Measurements from ENCODE around the gene PKNOX2.

The PKNOX2 gene

GRCh38 chr11:125343718-125344131 lies 179.2 kb downstream of the PKNOX2 start:
- DNase-seq: no peak

DNA sequence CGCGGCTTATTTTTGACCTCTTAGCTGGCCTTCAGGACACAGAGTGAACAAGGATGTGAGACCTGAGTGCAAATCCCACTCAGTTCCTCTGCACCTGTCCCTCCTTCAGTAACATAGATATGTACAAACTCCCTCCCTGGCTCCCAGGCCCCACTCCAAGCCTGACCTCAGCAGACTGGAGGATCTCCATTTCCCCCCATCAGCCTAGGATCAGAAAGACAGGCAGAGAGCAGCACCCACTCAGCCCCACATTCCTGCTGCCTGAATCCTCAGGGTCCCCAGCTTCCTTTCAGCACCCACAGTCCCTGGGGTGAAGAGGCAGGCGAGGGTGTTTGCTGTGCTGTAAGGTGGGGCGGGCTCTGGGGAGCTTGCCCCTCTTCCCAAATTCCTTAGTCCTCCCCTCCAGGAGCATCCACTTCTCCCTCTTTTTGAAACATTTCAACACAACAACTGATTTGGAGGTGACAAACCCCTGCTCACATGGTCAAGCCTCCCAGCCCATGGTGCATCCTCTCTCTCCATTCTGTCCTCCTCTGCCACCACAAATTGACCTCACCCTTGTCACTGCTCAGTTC lies 180.4 kb downstream of the PKNOX2 start:
- DNase-seq: no peak

DNA sequence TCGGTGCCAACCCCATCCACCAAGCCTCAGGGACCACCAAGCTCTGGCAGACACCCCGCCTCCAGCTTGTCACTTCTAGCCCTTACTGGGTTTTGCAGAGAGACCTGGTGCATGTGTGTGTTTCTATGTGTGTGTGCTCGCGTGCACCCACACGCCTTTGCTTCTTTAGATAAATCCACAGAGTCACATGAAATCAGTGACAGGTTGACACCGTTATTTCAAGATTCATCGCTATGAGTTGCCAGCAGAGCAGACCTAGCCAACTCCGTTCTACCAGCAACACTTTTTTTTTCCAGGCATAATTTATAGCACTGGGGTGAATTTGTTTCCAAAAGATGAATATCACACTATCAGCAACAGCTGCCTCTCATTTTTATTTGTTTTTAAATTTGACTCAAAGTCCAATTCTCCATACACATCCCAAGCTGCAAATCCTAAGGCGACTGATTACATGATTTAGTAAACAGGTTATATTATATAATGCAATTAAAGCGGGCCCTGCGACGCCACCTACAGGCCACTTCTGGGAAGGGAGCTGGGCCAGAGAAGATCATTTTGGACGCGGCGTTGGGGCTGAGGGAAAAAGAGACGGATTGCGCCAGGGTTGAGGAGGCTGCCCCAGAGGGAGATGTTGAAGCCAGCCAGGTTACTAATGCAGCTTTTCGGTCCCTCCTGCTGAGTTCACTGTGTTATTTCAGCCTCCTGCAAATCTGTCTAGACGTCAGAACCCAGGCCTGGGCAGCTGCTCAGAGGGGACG lies 181.0 kb downstream of the PKNOX2 start:
- no peak for DNase-seq

DNA sequence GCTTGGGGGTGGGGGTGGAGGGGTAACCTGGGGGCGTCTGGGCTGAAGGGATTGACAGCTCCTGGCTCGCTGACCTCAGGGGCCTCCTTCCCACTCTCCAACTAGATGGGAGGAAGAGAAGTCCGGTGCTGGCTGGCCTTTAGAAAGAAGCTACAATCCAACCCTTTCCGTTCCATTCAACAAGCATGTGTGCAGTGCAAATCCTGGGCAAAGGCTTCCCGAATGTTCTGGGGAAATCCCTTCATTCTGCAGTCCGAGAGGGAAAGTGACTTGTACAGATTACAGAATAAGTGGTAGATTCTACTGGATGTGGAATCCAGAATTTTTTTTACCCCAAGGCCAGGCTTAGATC lies 181.6 kb downstream of the PKNOX2 start:
- no peak for DNase-seq

- no peak for DNase-seq
Measured at GRCh38 chr11:125346565-125347260, 182.2 kb downstream of the PKNOX2 start.

- DNase-seq: no peak
Measured at GRCh38 chr11:125347261-125347585, 182.7 kb downstream of the PKNOX2 start.

DNA sequence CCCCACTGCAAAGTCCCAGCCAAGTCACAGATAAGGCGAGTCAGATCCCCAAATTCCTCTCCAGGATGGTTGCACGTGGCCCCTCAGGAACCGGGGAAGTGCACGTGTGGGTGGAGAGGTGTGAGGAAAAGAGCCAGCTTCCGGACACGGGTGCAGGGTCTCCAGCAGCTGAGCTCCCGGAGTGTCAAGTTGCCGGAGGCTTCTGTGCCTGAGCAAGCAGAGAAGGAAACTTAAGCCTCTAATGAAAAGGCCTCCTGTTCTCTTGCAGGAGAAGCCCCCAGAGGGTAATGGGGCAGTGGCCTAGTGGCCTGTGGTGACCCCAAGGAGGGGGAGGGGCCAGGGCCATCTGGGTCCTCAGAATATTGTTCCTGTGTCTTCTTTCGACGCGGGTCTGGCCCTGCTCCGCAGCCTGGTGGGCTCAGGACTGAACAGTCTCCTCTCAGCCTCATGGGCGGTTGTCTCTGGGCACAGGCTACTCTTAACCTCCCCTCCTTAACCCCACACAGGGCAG lies 183.6 kb downstream of the PKNOX2 start:
- DNase-seq: no peak

DNA sequence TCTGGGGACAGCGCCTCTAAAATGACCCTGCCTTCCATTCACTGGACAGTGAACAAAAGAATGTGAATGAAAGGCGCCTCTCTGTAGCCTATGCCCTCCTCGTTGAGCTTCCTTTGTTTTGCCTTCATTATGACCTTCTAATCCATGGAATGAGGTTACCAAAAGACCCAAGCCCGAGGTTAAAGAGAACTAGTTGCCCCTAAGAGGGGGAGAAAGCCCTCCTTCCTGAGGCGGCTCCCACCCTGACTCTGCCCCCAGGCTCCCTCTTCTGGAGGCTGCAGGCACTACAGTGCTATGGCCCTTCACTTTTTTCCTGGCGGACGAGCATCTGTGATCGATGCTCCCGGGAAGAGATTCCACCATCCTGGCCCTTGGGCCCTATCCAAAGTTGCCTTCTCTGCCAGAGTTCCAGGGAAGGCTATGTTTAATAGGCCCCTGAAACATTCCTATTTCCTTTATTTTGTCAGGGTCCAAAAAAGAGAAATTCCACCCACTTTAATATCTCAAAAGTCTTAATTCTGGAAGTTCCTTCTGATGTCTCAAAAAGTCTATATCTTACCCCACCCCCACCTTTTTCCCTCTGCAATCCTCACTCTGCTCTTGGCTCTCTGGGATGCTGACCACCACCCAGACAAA lies 184.2 kb downstream of the PKNOX2 start:
- DNase-seq: peak; percentile 8

GRCh38 chr11:125350206-125351032 lies 185.9 kb downstream of the PKNOX2 start:
- DNase-seq: no peak

DNA sequence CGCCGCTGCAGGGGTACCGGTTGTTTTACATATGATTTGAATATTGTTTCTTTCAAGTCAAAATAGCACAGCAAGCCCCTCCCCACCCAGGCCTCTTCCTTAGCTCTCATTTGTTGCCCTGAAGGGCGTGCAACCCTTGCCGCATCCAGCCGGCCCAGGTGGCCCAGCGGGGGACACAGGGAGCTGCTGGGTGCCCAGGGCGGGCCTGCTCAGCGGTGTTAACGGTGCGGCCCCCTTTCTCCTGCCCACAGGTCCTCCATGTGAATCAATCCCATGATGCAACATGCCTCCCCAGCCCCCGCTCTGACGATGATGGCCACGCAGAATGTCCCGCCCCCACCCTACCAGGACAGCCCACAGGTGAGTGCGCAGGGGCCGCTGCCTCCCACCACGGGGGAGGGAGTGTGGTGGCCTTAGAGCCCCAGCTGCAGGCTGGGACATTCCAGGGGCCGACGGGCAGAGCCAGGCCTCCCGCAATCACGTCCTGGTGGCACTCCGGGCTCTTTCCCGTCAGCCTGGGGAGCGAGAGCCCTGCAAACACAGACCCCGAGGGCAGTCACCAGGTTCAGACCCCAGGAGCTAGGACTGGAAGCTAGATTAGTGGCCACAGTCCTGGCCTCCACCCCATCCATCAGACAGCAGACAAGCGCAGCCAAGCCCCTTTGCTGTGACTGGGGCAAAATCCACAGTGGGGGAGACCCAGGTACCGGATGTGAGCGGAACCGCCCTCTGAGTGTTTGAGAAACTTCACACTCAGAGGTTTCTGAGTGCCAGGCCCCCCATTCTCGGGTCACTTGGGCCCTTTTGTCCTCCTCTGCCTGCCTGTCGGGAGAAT lies 186.7 kb downstream of the PKNOX2 start:
- no peak for DNase-seq

- DNase-seq: no peak
Measured at GRCh38 chr11:125351868-125352250, 187.3 kb downstream of the PKNOX2 start.

GRCh38 chr11:125356797-125357196 lies 192.2 kb downstream of the PKNOX2 start:
- DNase-seq: no peak

DNA sequence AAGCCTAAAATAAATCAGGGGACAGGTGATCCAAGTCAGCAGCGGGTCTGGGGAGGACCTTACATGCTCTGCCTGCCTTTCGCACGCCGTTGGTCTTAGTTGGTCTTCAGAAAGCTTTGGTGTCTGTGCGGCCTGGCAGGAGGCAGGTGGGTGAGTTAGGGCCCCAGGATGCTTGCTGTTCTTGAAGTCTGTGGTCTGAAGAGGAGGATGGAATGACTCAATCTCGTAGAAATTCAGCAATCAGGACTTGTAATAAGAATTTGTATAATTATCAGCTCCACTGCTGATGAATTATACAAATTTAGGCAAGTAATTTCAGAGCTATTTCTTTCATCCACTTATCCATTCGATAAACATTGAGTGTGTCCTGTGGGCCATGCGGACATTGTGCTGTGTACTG lies 193.0 kb downstream of the PKNOX2 start:
- DNase-seq: no peak

DNA sequence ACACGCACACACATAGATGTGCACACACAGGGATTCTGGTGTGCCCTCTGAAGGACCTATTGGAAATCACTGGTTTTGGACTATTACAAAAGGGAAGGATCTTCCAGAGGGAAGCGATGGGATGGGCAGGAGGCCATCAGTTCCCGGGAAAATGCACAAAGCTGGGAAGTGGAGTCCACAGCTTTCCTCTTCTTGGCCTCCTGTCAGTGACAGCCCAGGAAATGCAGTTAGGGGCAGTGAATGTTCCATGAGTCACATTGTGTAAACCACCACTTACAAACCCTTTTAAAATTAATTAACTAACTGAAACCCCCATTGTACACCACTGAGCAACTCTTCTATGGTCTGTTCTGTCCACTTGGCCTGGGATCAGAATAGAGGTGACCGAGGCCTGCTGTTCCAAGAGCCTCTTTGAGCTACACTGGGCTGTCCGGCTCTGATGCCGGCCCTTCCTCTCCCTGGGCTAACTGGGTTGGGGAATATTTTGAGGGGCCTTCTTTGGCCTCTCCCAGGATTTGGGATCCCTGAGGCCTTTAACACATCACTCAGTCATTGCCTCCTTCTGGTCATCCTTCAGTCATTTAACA lies 193.8 kb downstream of the PKNOX2 start:
- DNase-seq: no peak

GRCh38 chr11:125359130-125359529 lies 194.6 kb downstream of the PKNOX2 start:
- no peak for DNase-seq

- no peak for DNase-seq
Measured at GRCh38 chr11:125360066-125360465, 195.5 kb downstream of the PKNOX2 start.

GRCh38 chr11:125364121-125364826 lies 199.7 kb downstream of the PKNOX2 start:
- no peak for DNase-seq

- DNase-seq: no peak
Measured at GRCh38 chr11:125365196-125365931, 200.8 kb downstream of the PKNOX2 start.

- DNase-seq: no peak
Measured at GRCh38 chr11:125367710-125368109, 203.2 kb downstream of the PKNOX2 start.

DNA sequence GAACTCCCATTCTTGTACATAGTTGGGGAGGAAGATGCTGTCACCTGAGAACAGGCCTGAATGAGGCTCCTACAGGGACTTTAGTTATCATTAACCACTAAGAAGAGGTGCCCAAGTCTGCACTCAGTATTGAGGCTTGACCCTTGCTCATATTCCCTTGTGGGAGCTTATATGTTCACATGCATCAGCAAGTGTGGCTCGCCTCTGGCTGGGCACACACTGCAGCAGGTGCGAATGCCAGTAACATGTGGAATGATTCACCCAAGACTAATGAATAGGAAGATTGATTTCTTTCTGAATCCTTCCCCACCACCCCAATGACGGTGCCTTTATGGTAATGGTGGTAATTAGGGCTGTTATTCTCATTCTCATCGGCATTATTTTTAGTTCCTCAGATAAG lies 204.2 kb downstream of the PKNOX2 start:
- no peak for DNase-seq

All from central memory CD4-positive, alpha-beta T cell (primary cell).